Epithelial cell of proximal tubule (primary cell): ENCODE results near the gene PYGB. TPM values are rescaled to one million over a fixed set of nuclear protein-coding genes. Genes with fewer than 3 reads are reported as not detected.

ENCODE experiments used
- DNase-seq: peaks from one replicate; pipeline ENCODE4 v3.0.0-alpha.2; 2011; ENCODE audit warnings: low read depth
- H3K4me3 ChIP-seq: 2 replicates; pipeline ENCODE4 v1.5.1; 2011; ENCODE audit warnings: low read depth, mild to moderate bottlenecking, low read length
- CTCF ChIP-seq: conservative IDR thresholded peaks from 2 replicates; pipeline ENCODE4 v1.5.1; 2012; ENCODE audit warnings: low read depth, mild to moderate bottlenecking, low read length
- total RNA-seq: library from RNA; depleted of rRNA; stranded (reverse); fragments of >200 nt; gene quantifications from 2 replicates; pipeline ENCODE4 v1.2.3, GENCODE V29; 2015

Gene PYGB
- total RNA-seq, 1 donor from 2014 or later, result 145 TPM

- no peak for TF ChIP-seq CTCF
- no peak for DNase-seq
- no peak overlapping the region for H3K4me3 ChIP-seq
Observed at GRCh38 chr20:25283221-25283951, 35.5 kb downstream of the PYGB start.

- DNase-seq, result no peak
- no peak for TF ChIP-seq CTCF
Observed at GRCh38 chr20:25284131-25284601, 36.3 kb downstream of the PYGB start.

GRCh38 chr20:25285091-25285647 is 37.3 kb downstream of the PYGB start:
- TF ChIP-seq CTCF, result peak; percentile 10
- DNase-seq, result no peak
- no peak overlapping the region for H3K4me3 ChIP-seq

More at GRCh38 chr20:25284131-25284601, 36.3 kb downstream of the PYGB start:
- H3K4me3 ChIP-seq, result no peak overlapping the region

- no peak for DNase-seq
Observed at GRCh38 chr20:25285856-25286798, 38.2 kb downstream of the PYGB start.

GRCh38 chr20:25286917-25287316 is 39.0 kb downstream of the PYGB start:
- no peak for TF ChIP-seq CTCF
- DNase-seq, result no peak
- no peak overlapping the region for H3K4me3 ChIP-seq

More at GRCh38 chr20:25285856-25286798, 38.2 kb downstream of the PYGB start:
- TF ChIP-seq CTCF, result no peak
- H3K4me3 ChIP-seq, result no peak overlapping the region

- DNase-seq, result no peak
Observed at GRCh38 chr20:25287631-25288290, 39.9 kb downstream of the PYGB start.

More at GRCh38 chr20:25287631-25288290, 39.9 kb downstream of the PYGB start:
- H3K4me3 ChIP-seq, result no peak overlapping the region
- no peak for TF ChIP-seq CTCF
